ENCODE results near the gene SCAMP5. TPM values are rescaled to one million over a fixed set of nuclear protein-coding genes. Genes with fewer than 3 reads are reported as not detected.
A peak's percentile ranks its signal among the peaks of the same experiment; 100 is the strongest.

The SCAMP5 gene
- total RNA-seq, 1 experiment from 2014 or later = 17.7 TPM

DNA sequence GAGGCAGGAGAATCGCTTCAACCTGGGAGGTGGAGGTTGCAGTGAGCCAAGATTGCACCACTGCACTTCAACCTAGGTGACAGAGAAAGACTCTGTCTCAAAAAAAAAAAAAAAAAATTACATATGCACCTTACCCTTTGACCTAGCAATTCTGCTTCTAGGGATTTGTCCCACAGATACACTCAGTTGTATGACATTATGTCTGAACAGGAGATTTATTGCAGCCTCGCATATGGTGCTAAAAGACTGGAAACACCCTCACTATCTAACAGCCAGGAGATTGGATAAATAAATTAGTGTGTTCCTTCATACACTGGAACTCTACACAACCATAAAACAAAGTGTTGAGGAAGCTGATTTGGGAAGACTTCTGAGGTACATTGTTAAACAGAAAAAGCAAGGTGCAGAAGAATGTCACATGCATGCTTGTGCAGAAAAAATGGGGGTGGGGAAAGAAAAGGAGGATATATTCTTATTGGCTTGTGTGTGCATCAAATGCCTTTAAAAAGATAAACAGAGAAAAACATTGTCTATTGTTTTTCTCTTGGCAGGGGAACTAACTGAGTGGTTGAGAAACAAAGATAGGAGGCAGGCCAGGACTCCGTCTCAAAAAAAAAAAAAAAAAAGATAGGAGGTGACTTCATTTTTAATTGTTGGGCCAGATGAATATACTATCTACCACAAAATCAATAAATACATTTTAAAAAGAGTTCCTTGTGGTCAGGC, 59.0 kb downstream of the SCAMP5 start:
- H3K36me3 ChIP-seq (replicated peaks; ENCODE audit: control insufficient read depth, insufficient read depth, low read length) = no peaks in the 10 kb centered on the region
- no peaks in the 10 kb centered on the region for H3K27me3 ChIP-seq (ENCODE audit: control insufficient read depth, insufficient read depth, low read length)
- H3K4me3 ChIP-seq (ENCODE audit: insufficient read depth, low read depth, low read length) = no peak overlapping the region
- no peak for DNase-seq

DNA sequence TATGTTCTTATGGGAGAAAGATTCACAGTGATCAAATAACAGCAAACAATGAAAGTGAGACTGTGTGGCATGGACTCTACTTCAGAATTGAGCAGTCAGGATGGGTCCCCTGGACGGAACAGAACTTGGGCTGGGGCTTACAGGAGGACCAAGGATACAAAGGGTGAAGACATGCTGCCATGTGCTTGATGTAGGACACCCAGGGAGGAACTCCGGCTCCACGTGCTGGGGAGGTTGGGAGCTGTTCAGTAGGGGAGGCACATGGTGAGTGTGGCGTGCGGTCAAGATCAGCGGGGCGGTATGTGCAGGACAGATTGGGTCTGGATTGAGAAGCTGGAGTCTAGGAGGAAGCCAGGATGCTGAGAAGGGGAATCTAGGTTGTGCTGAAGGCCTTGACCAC, 60.7 kb downstream of the SCAMP5 start:
- no peak for DNase-seq
- Histone ChIP-seq H3K27me3 (ENCODE audit: control insufficient read depth, insufficient read depth, low read length) (no peaks in the 10 kb centered on the region), H3K36me3 (replicated peaks; ENCODE audit: control insufficient read depth, insufficient read depth, low read length) (no peaks in the 10 kb centered on the region), H3K4me3 (ENCODE audit: insufficient read depth, low read depth, low read length) (no peak overlapping the region)

GRCh38 chr15:75058127-75058905, 63.0 kb downstream of the SCAMP5 start:
- Histone ChIP-seq H3K27me3 (ENCODE audit: control insufficient read depth, insufficient read depth, low read length) (no peaks in the 10 kb centered on the region), H3K36me3 (replicated peaks; ENCODE audit: control insufficient read depth, insufficient read depth, low read length) (no peaks in the 10 kb centered on the region), H3K4me3 (ENCODE audit: insufficient read depth, low read depth, low read length) (no peak overlapping the region)
- DNase-seq = no peak

DNA sequence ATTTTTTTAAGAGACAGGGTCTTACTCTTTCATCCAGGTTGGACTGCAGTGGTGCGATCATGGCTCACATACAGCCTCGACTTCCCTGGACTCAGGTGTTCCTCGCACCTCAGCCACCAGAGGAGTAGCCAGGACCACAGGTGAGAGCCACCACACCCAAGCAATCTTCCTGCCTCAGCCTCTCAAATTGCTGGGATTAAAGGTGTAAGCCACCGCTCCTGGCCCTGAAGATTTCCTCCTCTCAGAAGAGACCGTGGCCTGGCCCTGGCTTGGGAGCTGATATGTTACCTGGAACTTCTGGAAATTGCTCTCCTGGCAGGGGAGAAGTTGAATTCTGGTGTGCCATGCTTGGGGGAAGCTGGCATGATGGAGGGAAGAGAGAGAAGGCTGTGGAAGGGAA, 64.2 kb downstream of the SCAMP5 start:
- no peaks in the 10 kb centered on the region for H3K36me3 ChIP-seq (replicated peaks; ENCODE audit: control insufficient read depth, insufficient read depth, low read length)
- H3K27me3 ChIP-seq (ENCODE audit: control insufficient read depth, insufficient read depth, low read length) = no peaks in the 10 kb centered on the region
- no peak for DNase-seq
- H3K4me3 ChIP-seq (ENCODE audit: insufficient read depth, low read depth, low read length) = no peak overlapping the region

GRCh38 chr15:75061272-75061671, 65.9 kb downstream of the SCAMP5 start:
- Histone ChIP-seq H3K36me3 (replicated peaks; ENCODE audit: control insufficient read depth, insufficient read depth, low read length) (no peaks in the 10 kb centered on the region), H3K4me3 (ENCODE audit: insufficient read depth, low read depth, low read length) (no peak overlapping the region), H3K27me3 (ENCODE audit: control insufficient read depth, insufficient read depth, low read length) (no peaks in the 10 kb centered on the region)
- DNase-seq = peak; percentile 1

GRCh38 chr15:75062706-75063105, 67.3 kb downstream of the SCAMP5 start:
- Histone ChIP-seq H3K4me3 (ENCODE audit: insufficient read depth, low read depth, low read length) (no peak overlapping the region), H3K36me3 (replicated peaks; ENCODE audit: control insufficient read depth, insufficient read depth, low read length) (no peaks in the 10 kb centered on the region)
- DNase-seq = no peak

GRCh38 chr15:75063338-75063737, 68.0 kb downstream of the SCAMP5 start:
- DNase-seq = no peak
- Histone ChIP-seq H3K27me3 (ENCODE audit: control insufficient read depth, insufficient read depth, low read length) (no peaks in the 10 kb centered on the region), H3K4me3 (ENCODE audit: insufficient read depth, low read depth, low read length) (no peak overlapping the region), H3K36me3 (replicated peaks; ENCODE audit: control insufficient read depth, insufficient read depth, low read length) (no peaks in the 10 kb centered on the region)

More at GRCh38 chr15:75062706-75063105, 67.3 kb downstream of the SCAMP5 start:
- H3K27me3 ChIP-seq (ENCODE audit: control insufficient read depth, insufficient read depth, low read length) = no peaks in the 10 kb centered on the region

GRCh38 chr15:75063889-75064288, 68.5 kb downstream of the SCAMP5 start:
- Histone ChIP-seq H3K27me3 (ENCODE audit: control insufficient read depth, insufficient read depth, low read length) (no peaks in the 10 kb centered on the region), H3K4me3 (ENCODE audit: insufficient read depth, low read depth, low read length) (no peak overlapping the region), H3K36me3 (replicated peaks; ENCODE audit: control insufficient read depth, insufficient read depth, low read length) (no peaks in the 10 kb centered on the region)
- no peak for DNase-seq

DNA sequence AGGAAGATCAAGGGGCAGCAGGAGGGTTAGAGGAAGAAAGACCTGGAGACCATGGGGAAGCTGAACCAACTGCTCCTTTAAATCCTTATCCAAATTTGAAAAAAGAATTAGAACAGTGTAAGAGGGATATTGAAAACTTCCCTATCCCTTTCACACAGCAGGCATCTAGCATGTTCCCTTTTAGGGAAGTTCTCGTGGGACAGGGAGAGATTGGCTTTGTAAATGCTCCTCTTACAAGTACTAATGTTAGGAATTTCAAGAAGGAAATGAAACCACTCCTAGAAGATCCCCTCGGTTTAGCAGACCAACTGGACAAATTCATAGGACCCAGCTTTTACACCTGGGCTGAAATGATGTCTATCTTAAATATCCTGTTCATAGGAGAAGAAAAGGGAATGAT, 69.5 kb downstream of the SCAMP5 start:
- H3K36me3 ChIP-seq (replicated peaks; ENCODE audit: control insufficient read depth, insufficient read depth, low read length) = no peaks in the 10 kb centered on the region
- DNase-seq = no peak
- H3K4me3 ChIP-seq (ENCODE audit: insufficient read depth, low read depth, low read length) = no peak overlapping the region
- H3K27me3 ChIP-seq (ENCODE audit: control insufficient read depth, insufficient read depth, low read length) = no peaks in the 10 kb centered on the region

- Histone ChIP-seq H3K27me3 (ENCODE audit: control insufficient read depth, insufficient read depth, low read length) (no peaks in the 10 kb centered on the region), H3K4me3 (ENCODE audit: insufficient read depth, low read depth, low read length) (no peak overlapping the region), H3K36me3 (replicated peaks; ENCODE audit: control insufficient read depth, insufficient read depth, low read length) (no peaks in the 10 kb centered on the region)
- DNase-seq = no peak
Measured at GRCh38 chr15:75065467-75065850, 70.1 kb downstream of the SCAMP5 start.

DNA sequence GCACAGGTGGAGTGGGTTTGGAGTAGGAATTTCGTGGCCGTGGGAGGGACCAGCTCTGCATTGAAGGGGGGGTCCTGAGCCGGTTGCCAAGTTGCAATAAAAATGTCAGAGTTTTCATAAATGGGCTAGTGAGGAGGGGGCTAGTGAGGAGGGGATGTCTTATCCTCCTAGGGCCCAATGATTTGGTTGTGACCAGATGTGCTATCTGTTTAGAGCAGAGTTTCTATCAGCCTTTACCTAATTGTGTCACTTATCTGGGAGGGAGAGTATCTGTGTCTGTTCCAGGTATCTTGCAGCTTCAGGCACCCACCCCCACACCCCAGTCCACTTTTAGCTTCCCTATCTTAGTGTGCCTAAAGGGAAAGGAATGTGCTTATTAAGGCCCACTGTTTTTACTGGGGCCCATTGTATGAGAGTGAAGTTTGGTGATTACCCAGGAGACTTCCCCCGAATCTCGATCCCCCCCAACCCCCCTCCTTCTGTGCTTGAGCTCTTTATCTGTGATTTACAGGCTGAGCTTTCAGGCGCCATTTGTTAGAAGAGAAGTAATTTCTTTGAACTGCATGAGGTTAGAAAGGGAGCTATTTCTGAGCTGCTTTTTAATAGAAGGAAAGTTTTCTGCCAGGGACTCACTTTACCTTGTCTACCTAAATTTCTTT, 70.6 kb downstream of the SCAMP5 start:
- Histone ChIP-seq H3K4me3 (ENCODE audit: insufficient read depth, low read depth, low read length) (no peak overlapping the region), H3K36me3 (replicated peaks; ENCODE audit: control insufficient read depth, insufficient read depth, low read length) (no peaks in the 10 kb centered on the region), H3K27me3 (ENCODE audit: control insufficient read depth, insufficient read depth, low read length) (no peaks in the 10 kb centered on the region; the same call in 1 of the 2 replicates)
- no peak for DNase-seq

DNA sequence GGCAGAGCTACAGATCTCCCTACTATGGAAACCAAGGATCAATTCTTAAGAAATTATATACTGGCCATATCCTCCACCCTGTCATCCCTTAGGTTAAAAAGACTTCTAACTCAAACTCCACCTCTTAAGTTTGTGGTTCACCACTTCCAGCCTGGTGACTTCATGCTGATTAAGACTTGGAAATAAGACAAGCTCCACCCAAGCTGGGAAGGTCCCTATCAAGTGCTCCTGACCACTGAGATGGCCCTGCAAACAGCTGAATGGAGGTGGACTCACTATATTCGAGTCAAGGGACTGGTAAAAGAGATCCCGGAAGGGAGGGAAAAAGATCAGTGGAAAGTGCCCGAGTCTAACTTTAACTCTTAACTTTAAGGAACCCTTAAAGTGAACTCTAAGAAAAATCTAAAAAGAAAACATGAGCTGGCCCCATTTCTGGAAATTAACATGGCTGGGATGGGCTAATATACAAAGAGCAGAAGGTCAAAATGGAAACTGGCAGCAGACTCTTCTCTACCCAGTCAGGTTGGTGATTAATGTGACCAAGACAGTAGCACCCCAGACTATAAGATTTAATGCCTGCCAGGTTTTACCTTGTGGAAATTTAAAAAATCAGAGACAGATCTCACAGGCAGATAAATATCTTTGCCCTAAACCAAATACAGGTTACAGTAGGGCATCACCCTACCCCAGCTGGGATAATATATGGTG, 71.9 kb downstream of the SCAMP5 start:
- no peak for DNase-seq
- H3K4me3 ChIP-seq (ENCODE audit: insufficient read depth, low read depth, low read length) = no peak overlapping the region
- no peaks in the 10 kb centered on the region for H3K36me3 ChIP-seq (replicated peaks; ENCODE audit: control insufficient read depth, insufficient read depth, low read length)
- no peaks in the 10 kb centered on the region; the same call in 1 of the 2 replicates for H3K27me3 ChIP-seq (ENCODE audit: control insufficient read depth, insufficient read depth, low read length)

- Histone ChIP-seq H3K36me3 (replicated peaks; ENCODE audit: control insufficient read depth, insufficient read depth, low read length) (no peaks in the 10 kb centered on the region), H3K4me3 (ENCODE audit: insufficient read depth, low read depth, low read length) (no peak overlapping the region), H3K27me3 (ENCODE audit: control insufficient read depth, insufficient read depth, low read length) (no peaks in the 10 kb centered on the region; the same call in 1 of the 2 replicates)
- no peak for DNase-seq
Measured at GRCh38 chr15:75068748-75069147, 73.4 kb downstream of the SCAMP5 start.

GRCh38 chr15:75069301-75069925, 74.0 kb downstream of the SCAMP5 start:
- H3K27me3 ChIP-seq (ENCODE audit: control insufficient read depth, insufficient read depth, low read length) = no peaks in the 10 kb centered on the region; the same call in 1 of the 2 replicates
- DNase-seq = no peak
- no peaks in the 10 kb centered on the region for H3K36me3 ChIP-seq (replicated peaks; ENCODE audit: control insufficient read depth, insufficient read depth, low read length)
- no peak overlapping the region for H3K4me3 ChIP-seq (ENCODE audit: insufficient read depth, low read depth, low read length)

Measured in H7 (cell line).